Activated CD4-positive, alpha-beta T cell treated with anti-CD3 and anti-CD28 coated beads for 48 hours (primary cell): ENCODE data around the gene RAP2B.

ENCODE experiments used
- DNase-seq: peaks from one replicate; pipeline ENCODE4 v3.0.0-alpha.2; 2020

Gene RAP2B

DNA sequence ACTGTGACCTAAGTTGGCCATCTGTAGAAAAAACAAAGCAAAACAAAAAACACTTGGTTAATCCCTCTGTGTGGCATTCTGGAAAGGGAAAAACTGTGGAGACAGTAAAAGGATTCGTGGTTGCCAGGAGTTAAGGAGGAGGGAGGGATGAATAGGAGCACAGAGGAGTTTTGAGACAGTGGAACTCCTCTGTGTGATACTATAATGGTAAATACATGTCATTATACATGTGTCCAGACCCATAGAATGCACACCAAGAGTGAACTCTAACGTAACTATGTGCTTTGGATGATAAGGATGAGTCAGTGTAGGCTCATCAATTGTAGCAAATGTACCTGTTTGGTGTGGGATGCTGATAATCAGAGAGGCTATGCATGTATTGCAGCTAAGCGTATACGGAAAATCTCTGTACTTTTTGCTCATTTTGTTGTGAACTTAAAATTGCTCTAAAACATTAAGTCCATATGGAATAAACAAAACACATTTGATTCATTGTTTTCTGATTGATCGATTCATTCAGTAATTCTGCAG is 33.4 kb downstream of the RAP2B start:
- DNase-seq: no peak

DNA sequence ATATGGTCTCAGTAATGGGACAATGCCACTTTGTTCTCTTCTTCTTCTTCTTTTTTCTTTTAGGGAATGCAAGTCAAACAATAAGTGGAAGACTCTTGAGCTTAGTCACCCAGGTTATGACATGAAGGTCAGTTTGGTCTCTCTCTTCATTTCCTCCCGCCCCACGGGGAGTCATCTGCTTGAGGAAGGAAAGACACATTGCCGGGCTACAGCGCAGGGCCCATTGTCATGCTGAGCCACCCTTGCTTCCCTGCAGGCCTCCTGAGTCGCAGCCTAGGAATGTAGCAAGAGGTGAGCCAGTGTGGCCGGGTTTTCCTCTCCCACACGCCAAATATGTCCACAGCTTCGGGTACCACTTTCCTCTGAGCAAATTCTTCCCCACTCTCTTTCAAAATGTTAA is 47.6 kb downstream of the RAP2B start:
- DNase-seq: no peak

DNA sequence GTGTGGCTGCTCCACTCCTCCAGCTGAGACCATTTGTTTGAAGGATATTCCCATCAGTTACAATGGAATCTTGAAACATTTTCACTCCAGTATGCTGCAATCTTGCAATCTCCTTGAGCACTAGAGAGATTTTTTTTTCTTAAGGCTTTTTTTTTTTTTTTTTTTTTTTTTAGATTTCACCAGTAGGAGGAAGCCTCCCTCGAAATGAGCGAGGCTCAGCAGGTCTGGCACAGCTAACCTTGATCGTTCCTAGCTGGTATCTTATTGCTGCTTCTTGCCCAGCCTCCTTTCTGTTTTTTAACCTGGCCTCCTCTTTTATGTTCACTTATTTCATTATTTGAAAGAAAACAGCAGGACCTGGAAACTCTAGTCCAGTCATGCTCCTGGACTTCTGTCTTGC is 48.1 kb downstream of the RAP2B start:
- no peak for DNase-seq

DNA sequence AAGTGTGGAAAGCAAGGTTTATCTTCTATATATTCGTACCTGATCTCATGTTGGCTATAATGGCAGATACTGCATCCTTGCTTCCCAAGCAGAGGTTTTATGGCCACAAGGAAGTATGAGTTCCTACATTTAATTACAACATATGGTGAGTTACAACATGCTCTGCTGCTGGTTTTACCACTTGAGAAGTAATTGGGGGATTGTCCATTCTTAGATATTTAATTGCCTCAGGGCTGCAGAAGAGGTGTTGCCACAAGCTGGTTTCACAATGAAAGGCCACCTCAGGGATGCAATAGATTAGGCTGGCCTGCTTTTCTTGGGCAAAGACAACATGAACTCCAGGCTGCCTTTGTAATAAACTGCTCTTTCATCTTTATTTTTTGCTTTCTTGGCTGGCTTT is 48.6 kb downstream of the RAP2B start:
- DNase-seq: no peak

DNA sequence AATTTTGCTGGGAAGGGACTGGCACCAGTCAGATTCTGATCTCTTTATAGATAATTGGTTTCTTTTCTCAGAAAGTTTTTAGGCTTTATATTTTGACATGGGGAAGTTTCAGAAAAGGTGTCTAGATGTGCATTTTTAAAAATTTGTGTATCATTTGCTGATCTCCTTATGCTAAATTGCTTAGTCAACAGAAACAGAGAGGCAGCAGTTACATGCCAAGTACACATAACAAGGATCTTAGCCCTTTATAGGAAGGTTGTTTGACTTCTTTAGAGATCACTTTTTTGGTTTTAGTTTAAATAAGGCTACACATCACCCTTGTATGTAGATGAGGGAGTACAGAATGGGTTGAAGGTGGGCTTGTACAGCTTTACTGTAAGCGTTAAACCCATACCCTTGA is 53.5 kb downstream of the RAP2B start:
- DNase-seq: no peak

DNA sequence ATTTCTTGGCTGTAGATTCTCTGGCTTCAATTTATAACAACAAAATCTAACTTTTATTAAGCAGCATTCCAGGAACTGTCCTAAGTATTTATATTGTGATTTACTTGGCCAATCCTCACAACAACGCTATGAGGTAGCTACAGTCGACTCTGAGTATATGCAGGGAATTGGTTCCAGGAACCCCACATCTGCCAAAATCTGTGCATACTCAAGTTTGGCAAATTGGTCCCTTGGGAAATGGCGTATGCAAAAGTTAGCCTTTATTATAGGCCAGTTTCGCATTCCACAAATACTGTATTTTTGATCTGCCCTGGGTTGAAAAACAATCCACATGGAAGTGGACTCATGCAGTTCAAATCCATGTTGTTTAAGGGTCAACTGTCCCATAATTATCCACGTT is 53.9 kb downstream of the RAP2B start:
- no peak for DNase-seq

DNA sequence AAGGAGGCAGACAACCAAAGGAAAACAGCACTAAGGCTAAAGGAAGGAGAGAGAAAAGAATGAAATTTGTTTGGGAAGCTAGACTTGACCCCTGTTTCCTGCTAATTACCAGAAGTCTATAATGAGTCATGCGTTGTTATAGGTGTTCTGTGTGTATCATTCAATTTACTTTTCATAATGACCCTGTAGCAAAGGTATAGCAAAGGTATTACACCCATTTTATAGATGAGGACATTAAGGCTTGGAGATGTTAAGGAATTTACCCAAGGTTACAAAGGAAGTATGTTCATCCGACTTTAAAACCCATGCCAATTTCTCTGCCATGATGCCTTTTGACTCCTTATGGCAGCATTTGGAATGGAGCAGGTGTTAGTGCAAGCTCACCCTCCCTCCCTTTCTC is 54.9 kb downstream of the RAP2B start:
- DNase-seq: no peak

DNA sequence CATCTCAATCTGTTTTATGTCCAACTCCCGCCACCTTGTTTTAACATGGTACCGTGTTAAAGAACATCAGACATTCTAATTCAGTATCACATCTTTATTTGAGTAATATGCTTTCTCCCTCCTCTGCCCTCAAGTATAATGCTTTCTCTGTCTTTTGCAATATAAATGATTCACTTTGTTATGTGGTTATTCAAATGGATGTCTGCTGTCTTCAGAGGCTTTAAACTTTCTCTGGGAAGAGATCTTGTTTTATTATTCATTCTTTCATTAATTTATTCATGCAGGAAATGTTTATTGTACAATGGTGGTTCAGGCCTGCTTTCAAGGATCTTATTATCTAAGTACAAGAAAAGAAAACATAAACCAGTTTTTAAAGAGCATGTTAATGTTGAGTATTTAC is 57.1 kb downstream of the RAP2B start:
- no peak for DNase-seq
